Bone marrow (tissue), 2 donors: ENCODE results near the gene VPS13C.

ENCODE experiments used
- DNase-seq, 2 donors: peaks; one replicate each; lab custom pipeline; 2025; lab: John Stamatoyannopoulos, UW

VPS13C gene

GRCh38 chr15:61857169-61857829 is 202.9 kb downstream of the VPS13C start:
- no peak for DNase-seq

GRCh38 chr15:61856295-61856694 is 204.0 kb downstream of the VPS13C start:
- no peak for DNase-seq

- DNase-seq, result no peak
Measured at GRCh38 chr15:61853195-61853594, 207.1 kb downstream of the VPS13C start.

DNA sequence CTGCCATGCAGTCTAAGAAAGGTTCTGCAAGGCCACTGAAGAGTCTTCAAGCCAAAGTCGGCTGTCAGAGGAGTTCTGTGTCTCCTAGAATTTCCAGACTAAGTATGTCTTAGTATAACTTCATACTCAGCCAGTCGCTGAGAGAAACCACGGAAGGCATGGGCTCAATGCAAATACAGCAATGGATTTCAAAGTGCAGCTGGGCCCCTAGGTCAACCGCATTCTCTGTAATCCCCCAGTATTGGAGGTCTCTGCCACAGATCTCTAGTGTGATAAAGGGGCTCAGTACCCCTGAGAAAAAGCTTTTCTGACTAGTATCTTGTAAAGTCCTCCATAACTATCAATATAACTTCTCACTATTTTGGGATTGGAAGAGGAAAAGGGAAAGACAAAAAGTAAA is 208.3 kb downstream of the VPS13C start:
- DNase-seq, result no peak

DNA sequence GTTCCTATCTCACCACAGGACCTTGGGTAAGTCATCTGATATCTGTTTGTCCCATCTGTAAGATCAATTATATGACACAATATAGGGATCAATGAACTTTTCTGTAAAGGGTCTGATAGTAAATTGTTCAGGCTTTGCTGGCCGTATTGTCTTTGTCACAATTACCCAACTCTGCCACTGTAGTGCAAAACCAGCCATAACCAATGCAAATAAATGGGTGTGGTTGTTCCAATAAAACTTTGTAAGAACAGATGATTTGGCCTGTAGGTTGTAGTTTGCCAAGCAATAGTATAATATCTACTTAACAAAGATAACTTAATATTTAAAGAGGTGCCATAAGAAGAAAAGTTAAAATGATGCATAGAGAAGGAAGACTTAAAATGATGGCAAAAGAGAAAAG is 210.8 kb downstream of the VPS13C start:
- DNase-seq, result no peak

DNA sequence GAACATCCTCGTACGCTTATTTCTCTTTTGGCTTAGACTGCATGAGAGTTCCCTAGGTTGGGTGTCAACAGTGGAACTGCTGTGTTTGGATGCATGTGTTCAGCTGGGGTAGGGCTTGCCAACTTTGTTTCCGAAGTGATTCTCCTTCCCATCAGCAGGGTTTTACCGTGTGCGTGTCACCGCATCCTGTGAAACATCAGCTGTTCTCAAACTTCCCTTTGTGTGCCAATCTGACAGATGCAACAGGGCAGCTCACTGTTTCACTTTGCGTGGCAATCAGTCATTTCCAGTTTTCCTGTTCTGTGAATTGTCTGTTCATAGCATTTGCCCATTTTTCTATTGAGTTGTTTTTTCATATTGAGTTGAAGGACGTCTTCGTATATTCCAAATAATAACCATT is 218.8 kb downstream of the VPS13C start:
- no peak for DNase-seq

- no peak for DNase-seq
Measured at GRCh38 chr15:61840090-61840489, 220.2 kb downstream of the VPS13C start.

DNA sequence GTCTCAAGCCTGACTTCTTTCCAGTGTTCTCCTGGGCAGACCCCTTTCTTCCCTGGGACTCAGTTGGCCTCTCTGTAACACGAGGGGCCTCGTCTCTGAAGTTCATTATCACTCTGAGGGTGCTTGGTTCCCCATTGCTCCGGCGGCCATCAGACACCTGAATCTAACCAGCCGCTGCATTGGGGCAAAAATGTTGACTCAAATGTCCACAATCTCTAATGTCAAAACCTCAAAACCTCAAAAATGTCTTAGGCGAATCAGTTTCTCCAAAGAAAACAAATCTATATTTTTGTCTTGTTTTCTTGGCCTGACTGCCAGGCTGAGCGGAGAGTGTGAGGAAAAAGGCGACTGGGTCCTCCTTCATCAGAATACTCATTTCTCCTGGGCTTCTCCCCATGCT is 220.7 kb downstream of the VPS13C start:
- DNase-seq, result no peak

GRCh38 chr15:61835496-61836106 is 224.6 kb downstream of the VPS13C start:
- peak; percentile 5 to 19 for DNase-seq

DNA sequence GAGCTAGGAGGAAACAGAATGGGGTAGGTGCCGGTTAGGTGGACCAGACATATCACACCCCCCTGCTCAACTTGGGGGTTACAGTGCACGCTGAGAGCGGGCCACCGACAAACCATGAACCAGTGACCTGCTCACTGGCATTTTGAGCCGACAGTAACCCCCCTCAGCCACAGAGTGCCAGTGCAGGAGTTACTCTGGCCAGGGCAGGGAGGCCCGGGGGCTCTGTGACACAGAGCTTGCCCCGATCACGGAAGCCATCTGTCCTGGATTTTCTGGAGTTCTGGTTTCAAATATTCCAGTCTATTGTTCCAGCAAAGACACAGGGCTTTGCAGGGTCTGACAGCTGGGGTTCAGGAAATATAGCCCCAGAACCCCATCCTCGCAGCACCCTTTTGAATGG is 225.2 kb downstream of the VPS13C start:
- DNase-seq, result no peak

DNA sequence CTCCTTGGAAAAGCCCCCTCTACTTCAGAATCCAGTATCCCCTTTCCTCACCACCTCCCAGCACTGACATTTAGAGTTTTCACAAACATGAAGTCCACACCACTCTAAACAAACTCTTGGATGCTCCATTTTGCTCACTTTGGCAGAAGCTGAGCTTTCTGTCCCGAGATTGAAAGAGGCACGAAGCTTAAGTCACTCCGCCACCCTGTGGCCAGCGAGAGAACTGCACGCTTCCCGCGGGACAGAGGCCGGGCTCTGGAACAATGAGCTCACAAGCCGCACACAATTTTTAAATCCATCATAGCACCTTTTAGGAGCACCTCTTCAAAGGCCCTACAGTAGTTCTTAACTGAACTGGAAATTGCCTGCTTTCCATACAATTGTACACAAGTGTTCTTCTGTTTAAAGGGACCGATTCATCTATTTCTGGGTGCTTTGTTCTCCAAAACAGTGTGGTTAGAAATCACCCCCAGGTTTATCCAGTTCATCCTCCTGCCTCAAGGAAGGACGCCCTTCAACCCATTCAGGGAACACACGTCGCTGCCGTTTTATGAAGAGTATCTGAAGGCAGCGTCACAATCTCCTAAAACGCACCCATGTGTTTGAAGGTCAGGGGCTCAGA is 226.1 kb downstream of the VPS13C start:
- DNase-seq, result peak; percentile 18 to 45

DNA sequence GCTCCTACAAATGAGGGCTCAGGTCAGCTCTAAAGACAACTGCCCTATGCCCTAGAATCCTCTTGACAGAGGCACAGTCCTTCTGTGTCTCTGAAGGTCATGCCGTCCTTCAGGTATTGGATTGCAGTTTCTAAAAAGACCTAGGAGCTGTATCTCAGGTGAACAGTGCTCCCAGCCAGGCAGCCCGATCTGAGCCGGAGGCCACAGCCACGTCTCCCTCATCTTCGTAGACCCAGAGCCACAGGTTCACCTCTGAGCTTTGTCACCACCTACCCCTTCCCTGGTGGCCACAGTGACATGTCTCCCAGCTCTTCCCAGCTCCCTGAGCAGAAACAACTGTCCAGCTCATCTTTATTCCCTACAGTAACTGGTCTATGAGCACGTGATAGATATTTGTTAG is 228.0 kb downstream of the VPS13C start:
- no peak for DNase-seq

DNA sequence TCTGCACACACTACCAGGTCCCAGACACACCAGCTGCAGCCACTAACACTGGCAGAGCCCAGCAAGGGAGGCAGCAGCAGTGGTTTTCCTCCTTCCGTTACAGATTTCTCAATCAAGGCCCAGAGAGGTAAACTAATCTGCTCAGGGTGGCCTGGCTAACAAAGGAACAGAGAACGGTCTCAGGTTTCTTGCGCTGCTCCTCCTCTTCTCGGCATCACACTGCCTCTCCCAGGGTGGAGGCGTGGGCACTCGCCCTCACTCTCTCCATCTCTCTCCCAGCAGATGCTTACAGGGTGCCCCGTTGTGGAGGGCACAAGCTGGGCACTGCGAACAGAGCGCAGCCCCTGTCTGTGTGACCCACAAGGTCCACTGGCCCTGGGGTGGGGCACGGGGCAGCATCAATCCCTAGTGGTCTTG is 228.7 kb downstream of the VPS13C start:
- DNase-seq, result no peak

DNA sequence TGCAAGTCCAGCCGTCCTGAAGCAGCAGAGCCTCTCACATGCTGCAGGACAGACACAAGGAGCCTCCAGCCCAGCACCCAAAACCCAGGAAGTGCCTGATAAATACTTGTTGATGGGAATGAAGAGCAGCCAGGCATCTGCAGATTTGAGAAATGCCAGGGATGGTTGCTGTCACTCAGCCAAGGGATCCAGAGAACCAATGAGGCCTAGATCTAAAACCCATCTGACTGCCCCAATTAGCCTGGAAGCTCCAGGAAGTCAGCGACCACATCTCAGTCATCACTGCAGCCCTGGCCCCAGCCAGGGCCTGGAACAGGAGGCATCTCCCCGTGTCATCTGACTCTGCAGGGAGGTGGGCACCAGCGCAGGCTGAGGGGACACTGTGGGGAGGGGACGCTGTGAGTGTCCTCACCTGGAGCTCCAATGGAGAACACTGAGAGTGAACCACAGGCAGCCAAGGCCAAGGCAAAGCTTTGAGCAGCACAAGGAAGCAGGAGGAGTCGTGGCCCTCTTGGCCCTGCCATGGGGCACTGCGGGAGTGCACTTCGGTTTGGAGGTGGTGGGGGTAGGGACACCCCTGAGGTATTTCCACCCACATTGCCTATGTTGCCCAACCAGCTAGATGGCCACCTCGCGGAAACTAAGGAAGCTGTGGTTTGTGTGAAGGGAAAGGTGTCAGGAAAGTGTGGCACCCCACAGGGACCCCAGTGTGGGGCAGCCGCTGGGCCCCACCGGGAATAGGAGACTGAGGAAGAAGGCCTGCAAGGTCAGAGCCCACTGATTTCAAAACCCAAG is 229.5 kb downstream of the VPS13C start:
- no peak for DNase-seq

GRCh38 chr15:61829514-61829889 is 230.7 kb downstream of the VPS13C start:
- DNase-seq, result no peak

GRCh38 chr15:61828860-61829513 is 231.3 kb downstream of the VPS13C start:
- no peak for DNase-seq

- DNase-seq, result no peak
Measured at GRCh38 chr15:61828008-61828407, 232.2 kb downstream of the VPS13C start.

DNA sequence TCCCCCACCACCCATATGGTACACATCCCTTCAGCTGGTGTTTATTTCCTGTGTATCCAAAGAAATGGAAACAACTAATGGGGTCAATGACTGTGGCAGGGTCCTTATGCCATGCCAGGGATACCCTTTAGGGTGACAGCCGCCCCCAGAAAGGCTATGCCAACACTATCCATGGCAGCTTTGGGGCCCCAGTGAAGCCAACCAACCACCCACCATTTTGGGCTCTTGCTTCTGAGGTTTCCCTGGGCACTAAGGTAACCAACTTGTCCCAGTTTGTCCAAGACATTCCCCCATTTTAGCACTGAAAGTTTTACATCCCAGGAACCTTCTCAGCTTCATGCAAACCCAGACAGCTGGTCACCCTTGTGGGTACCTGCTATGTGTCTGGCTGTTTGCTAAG is 233.1 kb downstream of the VPS13C start:
- DNase-seq, result no peak

- no peak for DNase-seq
Measured at GRCh38 chr15:61824291-61824690, 236.0 kb downstream of the VPS13C start.

- no peak for DNase-seq
Measured at GRCh38 chr15:61822511-61822910, 237.7 kb downstream of the VPS13C start.

- DNase-seq, result no peak
Measured at GRCh38 chr15:61820951-61821350, 239.3 kb downstream of the VPS13C start.

- DNase-seq, result no peak
Measured at GRCh38 chr15:61820212-61820611, 240.0 kb downstream of the VPS13C start.
